ENCODE data around the gene TCERG1L. TPM values are rescaled to one million over a fixed set of nuclear protein-coding genes. Genes with fewer than 3 reads are reported as not detected.
A peak's percentile ranks its signal among the peaks of the same experiment; 100 is the strongest.

The TCERG1L gene
- total RNA-seq, 1 donor from 2014 or later = 0.88 TPM

DNA sequence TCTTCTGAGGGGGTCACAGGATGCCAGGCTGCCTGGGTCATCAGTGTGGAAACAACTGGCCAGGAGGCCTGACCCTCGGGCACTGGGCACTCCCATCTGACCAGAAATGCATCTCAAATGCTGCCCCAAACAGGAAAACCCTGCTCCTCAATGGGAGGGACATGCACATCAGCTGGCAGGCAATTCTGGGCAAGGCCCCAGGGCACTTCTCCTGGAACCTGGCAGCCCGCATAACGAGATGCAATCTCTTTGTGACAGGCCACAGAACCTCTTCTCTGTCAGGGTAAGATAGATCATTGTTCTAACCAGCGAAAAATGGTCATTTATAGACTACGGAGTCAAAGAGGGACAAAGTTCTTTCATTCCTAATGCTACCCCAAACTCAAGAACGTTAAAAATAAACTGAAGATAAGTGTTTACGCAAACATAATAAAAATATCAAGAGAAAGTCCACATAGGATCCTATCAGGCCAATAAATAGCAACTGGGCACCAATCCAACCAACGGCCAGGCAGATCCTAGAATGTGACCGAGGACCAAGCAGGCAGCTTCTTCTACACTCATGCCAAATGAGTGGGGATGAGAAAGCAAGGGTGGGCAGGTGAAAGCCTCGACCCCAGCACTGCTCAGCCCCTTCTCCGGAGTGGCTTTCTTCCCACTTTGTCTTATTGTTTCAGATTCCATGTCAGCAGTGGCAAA, 212.3 kb downstream of the TCERG1L start:
- ATAC-seq = no peak

- no peak for ATAC-seq
Observed at GRCh38 chr10:131098416-131098952, 213.0 kb downstream of the TCERG1L start.

GRCh38 chr10:131096031-131096430, 215.5 kb downstream of the TCERG1L start:
- no peak for ATAC-seq

DNA sequence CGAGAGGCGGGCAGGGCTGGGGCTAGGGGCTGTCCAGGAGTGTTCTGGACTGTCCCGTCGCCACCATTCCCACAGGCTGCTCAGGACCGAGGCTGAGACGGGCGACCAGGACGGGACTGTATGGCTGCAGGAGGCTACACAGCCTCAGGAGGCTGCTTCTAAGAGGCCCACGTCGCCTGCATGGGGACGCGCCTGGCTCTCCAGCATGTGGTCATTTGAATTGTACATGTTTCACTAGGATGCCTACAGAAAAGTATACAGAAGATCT, 216.3 kb downstream of the TCERG1L start:
- ATAC-seq = no peak

GRCh38 chr10:131094527-131095312, 216.8 kb downstream of the TCERG1L start:
- ATAC-seq = peak; percentile 99

DNA sequence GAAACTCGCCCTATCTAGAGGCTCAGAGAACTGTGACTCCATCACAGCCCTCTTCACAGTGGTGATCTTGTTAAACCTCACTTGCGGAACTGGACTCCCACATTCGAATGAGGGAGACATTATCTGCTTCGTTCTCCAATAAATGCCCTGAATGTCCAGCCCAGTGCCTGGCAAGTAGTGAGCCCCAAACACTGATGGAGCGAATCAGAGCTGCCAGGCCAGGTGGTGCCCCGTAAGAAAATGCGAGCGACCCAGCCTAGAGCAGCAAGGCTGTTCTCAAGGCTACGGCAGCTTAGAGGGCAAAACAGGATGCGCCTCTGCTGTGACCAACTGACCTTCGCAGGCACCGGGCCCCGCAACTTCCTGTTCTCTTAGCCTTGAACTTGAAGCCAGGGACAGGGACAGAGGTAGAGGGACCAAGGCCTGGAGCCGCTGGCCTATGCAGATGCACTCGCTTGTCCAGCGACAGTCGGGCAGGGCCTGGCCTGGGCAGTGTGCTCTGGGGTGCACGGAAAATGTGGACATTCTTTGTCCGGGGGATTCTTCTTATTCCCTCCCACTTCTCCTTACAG, 217.6 kb downstream of the TCERG1L start:
- no peak for ATAC-seq

GRCh38 chr10:131093346-131093745, 218.2 kb downstream of the TCERG1L start:
- no peak for ATAC-seq

- no peak for ATAC-seq
Observed at GRCh38 chr10:131092876-131093275, 218.6 kb downstream of the TCERG1L start.

DNA sequence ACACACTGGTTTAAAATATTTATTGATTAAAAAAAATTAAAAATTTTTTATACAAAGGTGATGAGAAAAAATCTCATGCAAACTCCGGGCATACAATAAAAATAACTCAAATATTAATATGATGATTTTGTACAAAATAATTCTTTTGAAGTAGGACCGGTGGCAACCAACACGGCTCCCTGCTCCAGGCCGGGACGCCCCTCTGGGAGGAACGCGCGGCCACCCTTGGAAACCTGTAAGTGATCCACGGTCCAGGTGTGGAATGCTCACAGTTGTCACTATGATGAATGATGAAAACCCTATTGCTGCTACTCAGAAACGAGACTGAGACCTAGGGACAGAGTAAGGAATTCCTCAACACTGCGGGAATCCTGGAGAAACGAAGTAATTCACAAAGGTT, 219.1 kb downstream of the TCERG1L start:
- ATAC-seq = no peak

GRCh38 chr10:131091682-131092081, 219.8 kb downstream of the TCERG1L start:
- ATAC-seq = no peak

GRCh38 chr10:131090761-131091661, 220.5 kb downstream of the TCERG1L start:
- ATAC-seq = no peak

DNA sequence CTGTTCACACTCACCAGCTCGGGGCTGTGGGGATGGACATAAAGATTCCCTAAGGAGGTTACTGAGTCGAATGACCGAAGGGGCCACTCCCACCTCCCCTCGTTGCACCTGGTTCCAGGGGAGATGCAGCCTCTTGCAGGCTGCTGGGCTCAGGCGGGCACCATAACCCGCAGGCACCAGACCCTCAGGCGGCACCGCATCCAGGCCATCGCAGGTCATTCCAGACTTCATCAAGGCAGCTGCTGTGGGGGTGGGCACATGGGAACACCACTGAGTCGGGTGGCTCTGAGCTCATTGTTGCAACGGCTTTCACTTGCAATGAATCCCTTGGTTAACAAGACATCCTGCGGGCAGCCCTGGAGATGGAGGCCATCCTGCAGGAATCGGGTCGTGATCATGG, 221.7 kb downstream of the TCERG1L start:
- ATAC-seq = no peak

- no peak for ATAC-seq
Observed at GRCh38 chr10:131089150-131089549, 222.4 kb downstream of the TCERG1L start.

GRCh38 chr10:131088619-131089018, 222.9 kb downstream of the TCERG1L start:
- ATAC-seq = no peak

- no peak for ATAC-seq
Observed at GRCh38 chr10:131087464-131088215, 223.9 kb downstream of the TCERG1L start.

GRCh38 chr10:131086511-131086910, 225.0 kb downstream of the TCERG1L start:
- ATAC-seq = no peak

- peak; percentile 31 for ATAC-seq
Observed at GRCh38 chr10:131086094-131086493, 225.4 kb downstream of the TCERG1L start.

- no peak for ATAC-seq
Observed at GRCh38 chr10:131085091-131085860, 226.2 kb downstream of the TCERG1L start.

DNA sequence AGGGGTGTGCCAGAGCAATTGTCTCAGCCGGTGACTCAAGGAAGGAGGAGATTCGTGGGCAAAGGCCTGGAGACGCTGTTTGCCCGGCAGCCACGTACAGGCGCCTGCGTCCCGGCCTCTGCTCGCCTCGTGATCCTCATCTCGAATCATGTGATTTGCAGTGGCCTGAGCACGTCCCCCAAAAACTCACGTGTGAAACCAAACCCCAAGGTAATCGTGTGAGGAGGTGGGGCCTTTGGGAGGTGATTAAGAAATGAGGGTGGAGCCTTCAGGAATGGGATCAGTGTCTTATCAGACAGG, 226.8 kb downstream of the TCERG1L start:
- peak; percentile 77 for ATAC-seq

GRCh38 chr10:131083915-131084790, 227.4 kb downstream of the TCERG1L start:
- no peak for ATAC-seq

Data from esophagus mucosa (tissue), 1 donor.